GM10248 (cell line): ENCODE data around the gene PPP2R3A.

Experiments used
- CTCF ChIA-PET: fragments of 300-600 bp; sonication (Branson Sonifier 250); formaldehyde crosslinking; extraction: SDS; loops from one replicate; lab custom pipeline; 2021; ENCODE audit warnings: antibody characterized with exemption; lab: Yijun Ruan, JAX
- POLR2A ChIA-PET: fragments of 350-650 bp; sonication (Branson Sonifier 250); formaldehyde crosslinking; extraction: SDS; loops from one replicate; lab custom pipeline; 2020; ENCODE audit warnings: antibody characterized with exemption; lab: Yijun Ruan, JAX
- DNase-seq: peaks from one replicate; pipeline ENCODE4 v3.0.0; 2012; ENCODE audit errors: extremely low spot score
- TF ChIP-seq, protein P1 (sequence below): IDR thresholded peaks from 2 replicates; pipeline ENCODE4 v1.5.1; 2012; ENCODE audit warnings: mild to moderate bottlenecking, low read depth; ENCODE audit errors: extremely low read depth, missing control alignments, control extremely low read depth

The PPP2R3A gene

DNA sequence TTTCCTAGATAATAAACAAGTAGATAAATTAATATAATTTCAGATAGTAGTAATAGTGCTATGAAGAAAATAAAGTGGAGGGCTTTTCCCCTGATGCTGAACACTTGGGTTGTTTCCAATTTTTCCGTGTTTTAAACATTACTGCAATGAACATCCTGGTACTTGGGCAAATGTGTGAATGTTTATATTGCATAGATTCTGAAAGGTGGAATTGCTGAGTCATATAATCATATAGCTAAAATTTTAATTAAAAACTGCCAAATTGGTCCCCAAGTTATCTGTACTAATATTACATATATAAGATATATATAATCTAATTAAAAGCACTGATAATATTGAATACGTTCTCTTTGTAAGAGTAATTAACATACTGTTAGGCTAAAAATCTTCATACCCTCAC is 10.0 kb downstream of the PPP2R3A start:
- TF ChIP-seq, protein P1, sequence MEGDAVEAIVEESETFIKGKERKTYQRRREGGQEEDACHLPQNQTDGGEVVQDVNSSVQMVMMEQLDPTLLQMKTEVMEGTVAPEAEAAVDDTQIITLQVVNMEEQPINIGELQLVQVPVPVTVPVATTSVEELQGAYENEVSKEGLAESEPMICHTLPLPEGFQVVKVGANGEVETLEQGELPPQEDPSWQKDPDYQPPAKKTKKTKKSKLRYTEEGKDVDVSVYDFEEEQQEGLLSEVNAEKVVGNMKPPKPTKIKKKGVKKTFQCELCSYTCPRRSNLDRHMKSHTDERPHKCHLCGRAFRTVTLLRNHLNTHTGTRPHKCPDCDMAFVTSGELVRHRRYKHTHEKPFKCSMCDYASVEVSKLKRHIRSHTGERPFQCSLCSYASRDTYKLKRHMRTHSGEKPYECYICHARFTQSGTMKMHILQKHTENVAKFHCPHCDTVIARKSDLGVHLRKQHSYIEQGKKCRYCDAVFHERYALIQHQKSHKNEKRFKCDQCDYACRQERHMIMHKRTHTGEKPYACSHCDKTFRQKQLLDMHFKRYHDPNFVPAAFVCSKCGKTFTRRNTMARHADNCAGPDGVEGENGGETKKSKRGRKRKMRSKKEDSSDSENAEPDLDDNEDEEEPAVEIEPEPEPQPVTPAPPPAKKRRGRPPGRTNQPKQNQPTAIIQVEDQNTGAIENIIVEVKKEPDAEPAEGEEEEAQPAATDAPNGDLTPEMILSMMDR = no peak
- ChIA-PET CTCF (interaction anchor here (1.1 kb wide), 1 partner anchor 14 kb away, joined by 3 read pairs; no protein-coding TSS in a partner anchor), POLR2A (no interaction called here)
- DNase-seq = no peak

DNA sequence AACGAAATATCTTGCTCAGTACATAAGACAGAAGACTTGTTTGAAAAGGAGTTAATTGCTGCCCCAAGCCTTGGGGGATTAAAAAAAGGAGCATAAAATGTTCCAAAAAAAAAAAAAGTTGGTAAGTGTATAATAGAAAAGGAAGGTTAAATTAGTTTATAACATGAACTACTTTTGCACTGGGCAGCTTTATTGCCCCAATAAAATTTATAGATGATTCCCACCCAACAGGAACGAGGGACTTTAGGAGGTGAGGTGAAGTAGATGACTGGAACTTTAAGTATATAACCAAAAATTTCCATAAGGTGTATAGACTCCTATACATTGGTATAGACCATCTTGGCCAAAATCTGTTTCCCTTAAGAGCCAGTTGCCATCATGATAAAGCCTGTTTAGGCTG is 14.8 kb downstream of the PPP2R3A start:
- TF ChIP-seq, protein P1 = no peak
- ChIA-PET POLR2A (no interaction called here), CTCF (interaction anchor here (1.1 kb wide), 1 partner anchor 13 kb away, joined by 3 read pairs; no protein-coding TSS in a partner anchor)
- no peak for DNase-seq

GRCh38 chr3:135981701-135982403 is 16.3 kb downstream of the PPP2R3A start:
- ChIA-PET CTCF (interaction anchor here (0.9 kb wide), 1 partner anchor 11 kb away, joined by 3 read pairs; no protein-coding TSS in a partner anchor), POLR2A (no interaction called here)
- TF ChIP-seq, protein P1 = no peak
- no peak for DNase-seq

GRCh38 chr3:135982404-135982761 is 16.9 kb downstream of the PPP2R3A start:
- ChIA-PET CTCF (no interaction called here), POLR2A (no interaction called here)
- TF ChIP-seq, protein P1 = no peak
- DNase-seq = no peak

- POLR2A ChIA-PET = no interaction called here
- CTCF ChIA-PET = no interaction called here
- DNase-seq = no peak
- TF ChIP-seq, protein P1 = no peak
Observed at GRCh38 chr3:135982922-135983581, 17.5 kb downstream of the PPP2R3A start.

GRCh38 chr3:135987661-135988060 is 22.1 kb downstream of the PPP2R3A start:
- ChIA-PET CTCF (no interaction called here), POLR2A (no interaction called here)
- TF ChIP-seq, protein P1 = no peak
- DNase-seq = no peak
